SK-N-MC (cell line): ENCODE results near the gene DNAJB14.

Source experiments
- EZH2 ChIP-seq: fragments of 200-600 bp; sonication (generic); IDR thresholded peaks from one replicate; pipeline ENCODE4 v1.6.1; 2017; ENCODE audit warnings: antibody characterized with exemption
- POLR2AphosphoS5 ChIP-seq: IDR thresholded peaks from 2 replicates; pipeline ENCODE4 v1.6.1; 2012; ENCODE audit warnings: mild to moderate bottlenecking, low read depth, low read length, borderline replicate concordance

- TF ChIP-seq POLR2AphosphoS5 (no peak), EZH2 (no peak)
Measured at GRCh38 chr4:99852199-99852749, 94.1 kb downstream of the DNAJB14 start.
